NOMO-1 treated with DMSO at 0.1 percent for 48 hours (cell line): Measurements from ENCODE around the gene ZFP91.

Experiments
- DNase-seq: peaks from one replicate; lab custom pipeline; 2025; ENCODE audit not compliant: unreplicated experiment; lab: John Stamatoyannopoulos, UW

The ZFP91 gene

DNA sequence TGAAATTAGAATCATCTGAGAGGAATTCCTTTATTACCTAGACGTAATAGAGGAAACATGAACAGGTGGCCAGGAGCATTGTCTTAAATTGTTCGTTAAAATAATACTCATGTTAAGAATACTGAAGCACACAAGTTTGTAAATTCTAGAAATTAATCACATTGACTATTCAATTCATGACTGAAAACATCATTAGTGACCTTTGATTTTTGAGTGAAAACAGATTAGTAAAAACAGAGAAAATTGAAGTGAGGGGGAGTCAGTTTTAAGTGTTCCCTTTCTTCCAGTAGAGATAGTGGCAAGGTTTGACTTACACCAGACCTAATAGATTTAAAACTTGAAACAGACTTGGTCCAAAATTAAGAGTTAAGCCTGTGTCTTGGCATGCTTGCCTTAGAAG is 1.4 kb downstream of the ZFP91 start:
- no peak for DNase-seq

DNA sequence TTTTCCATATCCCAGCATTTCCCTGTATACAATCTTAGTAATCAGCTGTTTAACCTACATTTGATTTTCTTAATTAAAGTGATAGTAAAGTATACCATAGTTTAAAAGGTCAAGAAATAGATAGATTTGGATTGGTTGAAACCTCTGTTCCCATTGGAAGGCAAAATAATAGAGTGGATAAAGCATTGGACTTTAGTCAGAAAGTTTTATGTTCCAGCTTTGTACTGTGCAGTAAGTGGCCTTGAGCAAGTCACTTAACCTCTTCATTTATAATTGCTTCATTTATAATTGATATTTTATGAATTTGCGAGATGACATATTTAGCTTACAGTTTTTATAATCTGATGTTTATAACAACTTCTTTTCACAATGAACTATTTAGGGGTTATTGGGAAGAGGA is 3.6 kb downstream of the ZFP91 start:
- DNase-seq = no peak

DNA sequence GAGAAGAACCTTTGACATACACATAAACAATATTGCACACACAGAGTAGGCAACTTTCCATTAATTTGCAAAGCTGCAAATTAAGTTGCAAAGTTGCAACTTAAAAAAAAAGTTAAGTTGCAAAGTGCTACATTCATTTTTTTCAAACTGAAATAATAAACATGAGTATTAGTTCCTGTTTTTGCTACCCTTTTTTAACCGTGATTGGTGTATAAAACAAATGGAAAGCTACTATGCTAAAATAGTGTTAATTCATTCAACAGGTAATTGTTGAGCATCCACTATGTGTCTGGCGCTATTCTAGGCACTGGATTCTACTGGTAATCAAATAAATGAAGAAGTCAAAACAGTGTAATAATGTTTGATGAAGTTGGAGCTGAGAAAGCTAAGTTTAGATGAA is 8.1 kb downstream of the ZFP91 start:
- peak; percentile 15 for DNase-seq

DNA sequence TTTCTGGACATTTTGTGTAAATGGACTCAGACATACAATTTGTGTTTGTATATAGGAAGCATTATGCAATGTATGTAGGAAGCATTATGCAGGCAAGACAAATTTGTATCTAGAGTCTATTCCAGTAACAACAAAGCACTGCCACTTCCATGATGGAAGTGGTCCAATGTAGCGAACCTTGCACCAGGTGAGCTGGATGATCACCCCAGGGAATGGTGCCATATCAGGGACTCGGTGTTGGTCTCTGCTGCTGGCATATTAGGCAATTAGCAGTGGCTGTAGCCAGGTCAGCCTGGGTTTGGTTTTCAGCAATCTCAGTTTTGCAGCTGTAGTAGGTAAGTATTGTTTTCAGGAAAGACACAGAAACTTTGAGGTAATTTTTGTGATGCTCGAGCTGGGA is 12.8 kb downstream of the ZFP91 start:
- no peak for DNase-seq

DNA sequence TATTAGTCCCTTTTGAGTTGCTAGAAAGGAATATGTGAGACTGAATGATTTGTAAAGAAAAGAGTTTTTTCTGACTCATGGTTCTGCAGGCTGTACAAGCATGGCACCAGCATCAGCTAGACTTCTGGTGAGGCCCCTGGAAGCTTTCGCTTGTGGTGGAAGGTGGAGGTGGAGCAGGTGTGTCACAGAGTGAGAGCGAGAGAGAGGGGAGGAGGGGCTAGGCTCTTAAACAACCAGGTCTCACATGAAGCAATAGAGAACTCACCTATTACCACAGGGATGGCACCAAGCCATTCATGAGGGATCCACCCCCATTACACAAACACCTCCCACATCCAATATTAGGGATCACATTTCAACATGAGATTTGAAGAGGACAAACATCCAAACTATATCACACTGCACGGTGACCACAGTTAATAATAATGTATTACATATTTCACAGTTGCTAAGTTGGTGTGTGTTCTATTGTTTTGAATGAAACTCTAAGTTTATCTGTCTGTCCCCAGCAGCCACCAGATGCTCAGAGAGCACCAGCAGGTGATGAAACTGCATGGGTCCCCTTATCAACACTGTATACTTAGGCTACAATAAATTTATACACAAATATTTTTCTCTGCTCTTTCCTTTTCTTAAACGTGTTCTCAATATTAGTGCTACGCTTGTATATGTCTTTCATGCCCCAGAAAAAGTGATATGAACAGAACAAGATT is 14.1 kb downstream of the ZFP91 start:
- no peak for DNase-seq

DNA sequence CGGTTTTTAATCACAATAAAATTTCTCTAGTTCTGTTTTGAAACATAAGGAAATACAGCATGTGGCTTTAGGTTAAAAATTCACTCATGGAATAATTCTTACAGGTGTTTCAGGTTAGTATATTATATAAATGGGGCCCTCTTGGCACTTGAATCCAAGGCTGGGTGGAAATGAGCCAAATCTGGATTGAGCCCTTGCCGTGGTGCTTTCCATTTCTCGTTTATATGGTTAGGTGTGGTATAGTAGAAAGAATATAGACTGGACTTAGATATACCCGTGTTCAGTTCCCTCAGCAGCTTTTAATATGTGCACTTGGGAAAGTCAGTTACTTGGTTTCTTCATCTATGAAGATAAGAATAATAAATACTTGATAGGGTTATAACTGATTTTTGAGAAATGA is 16.0 kb downstream of the ZFP91 start:
- DNase-seq = no peak

DNA sequence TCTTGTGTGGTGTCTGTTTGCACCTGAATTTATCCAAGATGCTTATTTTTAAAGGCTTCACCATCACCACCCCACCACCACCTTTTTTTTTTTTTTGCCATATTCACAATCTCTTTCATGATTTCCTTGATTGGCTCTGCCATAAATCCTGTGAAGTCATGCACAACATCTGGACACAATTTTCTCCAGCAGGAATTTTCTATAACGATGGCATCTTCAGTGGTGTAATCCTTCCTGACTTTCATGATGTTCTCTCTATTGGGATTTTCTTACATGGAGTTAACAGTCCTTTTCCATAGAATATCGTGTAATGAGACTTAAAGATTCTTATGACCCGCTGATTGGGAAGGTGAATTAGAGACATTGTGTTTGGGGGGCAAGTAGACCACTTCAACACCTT is 17.8 kb downstream of the ZFP91 start:
- DNase-seq = no peak

DNA sequence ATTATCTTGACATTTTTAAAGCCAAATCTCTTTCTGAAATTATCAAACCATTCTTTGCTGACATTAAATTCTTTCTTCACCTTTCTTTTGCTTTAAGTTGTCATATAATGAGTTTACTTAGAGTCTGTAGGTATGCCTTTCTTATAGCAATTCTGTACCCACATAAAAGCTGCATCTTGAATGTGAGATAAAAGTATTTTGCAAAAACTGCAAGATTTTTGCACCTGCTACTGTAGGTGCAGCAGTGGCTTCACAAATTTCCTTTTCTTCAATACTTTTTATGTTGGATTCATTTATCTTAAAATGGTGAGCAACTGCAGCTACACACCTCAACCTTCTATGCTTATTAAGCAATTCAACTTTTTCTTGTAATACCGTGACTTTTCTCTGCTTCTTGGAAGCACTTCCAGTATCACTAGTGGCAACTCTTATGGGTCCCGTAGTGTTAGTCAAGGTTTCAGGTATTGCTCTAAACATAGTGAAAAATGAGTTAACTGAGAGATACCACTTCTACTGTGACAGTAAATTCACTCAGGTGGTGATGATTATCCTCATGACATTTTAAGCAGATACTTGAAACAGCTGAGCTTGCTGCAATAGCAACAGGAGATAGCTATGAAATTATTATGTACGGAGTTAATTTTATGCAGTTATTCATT is 18.8 kb downstream of the ZFP91 start:
- DNase-seq = no peak

DNA sequence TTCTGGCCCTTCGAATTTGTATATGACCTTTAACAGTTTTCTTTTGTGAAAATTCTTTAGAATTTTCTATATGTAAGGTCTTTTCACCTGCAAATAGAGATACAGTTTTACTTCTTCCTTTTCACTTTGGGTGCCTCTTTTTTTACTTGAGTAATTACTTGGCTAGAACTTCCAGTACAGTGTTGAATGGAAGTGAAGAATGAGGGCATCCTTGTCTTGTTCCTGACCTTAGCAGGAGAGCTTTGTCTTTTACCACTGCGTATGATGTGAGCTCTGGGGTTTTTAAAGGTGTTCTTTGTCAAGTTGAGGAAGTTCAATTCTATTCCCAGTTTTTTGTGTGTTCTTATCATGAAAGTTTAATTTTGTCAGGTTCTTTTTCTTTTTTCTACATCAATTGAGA is 21.6 kb downstream of the ZFP91 start:
- DNase-seq = no peak

DNA sequence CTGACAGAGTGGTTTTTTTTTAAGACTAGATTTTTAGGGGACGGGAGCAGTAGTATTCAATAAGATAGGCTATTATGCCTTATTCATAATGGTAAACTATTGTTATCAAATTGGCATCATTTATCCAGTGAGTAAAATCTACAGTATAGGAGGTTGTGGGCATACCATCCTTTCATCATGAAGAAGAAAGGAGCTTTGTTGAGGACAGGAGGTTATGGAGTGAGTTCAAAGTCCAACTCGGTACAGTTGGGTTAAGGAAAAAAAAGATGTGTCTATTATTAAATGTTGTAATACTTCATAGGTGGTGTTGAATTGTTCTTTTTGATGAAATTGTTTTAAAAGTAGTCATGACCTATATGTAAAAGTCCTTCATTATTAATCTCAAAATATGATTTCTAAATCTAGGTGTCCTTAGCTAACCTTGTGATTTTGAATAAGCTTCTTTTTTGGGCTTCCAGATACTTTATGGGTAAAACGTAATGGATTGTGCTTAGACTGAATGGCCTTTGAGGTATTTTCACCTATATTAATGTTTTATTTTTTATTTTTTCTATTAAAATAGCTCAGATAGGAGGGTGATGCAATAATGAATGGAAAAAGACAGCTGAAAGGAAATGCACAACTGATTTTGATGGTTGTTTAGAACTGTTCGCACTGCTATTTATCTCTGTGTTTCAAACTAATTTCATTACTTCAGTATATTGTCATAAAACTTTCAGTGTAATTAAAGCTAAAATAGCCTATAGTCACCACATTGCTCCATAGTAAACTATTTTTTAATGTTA is 28.3 kb downstream of the ZFP91 start:
- no peak for DNase-seq

DNA sequence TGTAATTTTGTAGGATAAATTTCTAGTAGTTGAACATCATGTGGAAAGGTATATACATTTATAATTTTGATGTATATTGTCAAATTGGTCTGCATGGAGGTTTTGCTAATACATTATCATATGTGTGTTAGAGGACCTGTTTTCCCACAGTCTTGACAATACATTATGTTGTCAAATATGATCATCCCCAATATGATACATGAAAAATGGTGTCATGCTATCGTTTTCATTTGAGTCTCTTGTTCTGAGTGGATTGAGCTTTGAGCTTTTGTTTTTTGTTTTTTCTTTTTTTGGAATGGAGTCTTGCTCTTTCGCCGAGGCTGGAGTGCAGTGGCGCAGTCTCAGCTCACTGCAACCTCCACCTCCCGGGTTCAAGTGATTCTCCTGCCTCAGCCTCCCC is 29.5 kb downstream of the ZFP91 start:
- no peak for DNase-seq

DNA sequence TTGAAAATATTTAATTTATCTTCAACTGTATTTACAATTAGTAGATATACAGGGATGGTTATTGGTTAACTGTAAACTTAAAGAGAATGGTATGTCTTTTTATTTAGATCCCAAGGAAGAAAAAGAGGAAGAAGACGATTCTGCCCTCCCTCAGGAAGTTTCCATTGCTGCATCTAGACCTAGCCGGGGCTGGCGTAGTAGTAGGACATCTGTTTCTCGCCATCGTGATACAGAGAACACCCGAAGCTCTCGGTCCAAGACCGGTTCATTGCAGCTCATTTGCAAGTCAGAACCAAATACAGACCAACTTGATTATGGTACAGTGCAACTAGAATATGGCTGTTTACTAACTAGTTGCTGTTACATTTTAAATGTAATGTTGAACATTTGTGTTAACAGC is 30.9 kb downstream of the ZFP91 start:
- DNase-seq = no peak

DNA sequence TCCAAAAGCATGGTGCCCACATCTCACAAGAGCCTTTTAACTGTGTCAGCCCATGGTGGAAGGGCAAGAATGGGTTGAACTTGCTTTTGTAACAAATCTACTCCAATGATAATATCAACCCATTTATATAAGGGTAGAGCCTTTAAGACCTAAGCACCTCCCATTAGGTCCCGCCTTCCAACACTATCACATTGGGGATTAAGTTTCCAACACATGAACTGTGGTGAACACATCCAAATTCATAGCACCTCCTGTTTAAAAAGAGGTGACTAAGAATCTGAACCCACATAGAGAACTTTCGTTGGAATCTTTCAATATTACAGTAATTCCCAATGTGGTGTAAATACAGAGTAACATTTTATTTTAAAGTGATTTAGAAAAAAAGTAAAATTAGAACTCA is 34.4 kb downstream of the ZFP91 start:
- DNase-seq = no peak

DNA sequence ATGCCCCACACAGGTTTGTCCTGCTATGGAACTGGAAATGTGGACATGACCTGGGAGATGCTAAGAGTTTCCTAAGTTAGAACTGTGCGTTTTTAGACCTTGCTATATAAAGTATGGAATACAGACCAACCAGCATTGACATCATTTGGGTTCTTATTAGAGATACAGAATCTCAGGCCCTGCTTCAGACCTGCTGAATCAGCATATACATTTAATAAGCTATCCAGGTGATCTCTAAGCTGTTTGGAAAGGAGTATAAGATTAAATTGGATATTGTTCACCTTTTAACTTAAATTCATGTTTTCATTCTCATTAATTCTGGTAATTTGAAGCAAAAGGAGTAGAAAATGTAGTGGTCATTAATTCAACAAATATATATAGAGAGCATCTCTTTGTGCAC is 36.7 kb downstream of the ZFP91 start:
- DNase-seq = no peak

DNA sequence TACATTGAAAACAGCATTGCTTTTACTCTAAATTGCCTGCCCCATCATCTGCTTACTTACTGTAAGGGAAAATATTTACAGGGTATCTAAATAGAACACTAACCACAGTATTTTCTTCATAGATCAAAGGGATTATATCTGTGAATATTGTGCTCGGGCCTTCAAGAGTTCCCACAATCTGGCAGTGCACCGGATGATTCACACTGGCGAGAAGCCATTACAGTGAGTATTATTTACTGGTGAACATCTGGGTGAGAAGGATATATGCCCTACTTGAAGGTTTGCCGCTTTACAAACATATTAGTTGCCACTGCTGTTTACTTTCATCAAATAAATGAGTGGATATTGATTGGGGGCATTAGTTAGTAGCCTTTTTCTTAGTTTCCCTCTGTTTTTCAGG is 37.7 kb downstream of the ZFP91 start:
- DNase-seq = no peak

DNA sequence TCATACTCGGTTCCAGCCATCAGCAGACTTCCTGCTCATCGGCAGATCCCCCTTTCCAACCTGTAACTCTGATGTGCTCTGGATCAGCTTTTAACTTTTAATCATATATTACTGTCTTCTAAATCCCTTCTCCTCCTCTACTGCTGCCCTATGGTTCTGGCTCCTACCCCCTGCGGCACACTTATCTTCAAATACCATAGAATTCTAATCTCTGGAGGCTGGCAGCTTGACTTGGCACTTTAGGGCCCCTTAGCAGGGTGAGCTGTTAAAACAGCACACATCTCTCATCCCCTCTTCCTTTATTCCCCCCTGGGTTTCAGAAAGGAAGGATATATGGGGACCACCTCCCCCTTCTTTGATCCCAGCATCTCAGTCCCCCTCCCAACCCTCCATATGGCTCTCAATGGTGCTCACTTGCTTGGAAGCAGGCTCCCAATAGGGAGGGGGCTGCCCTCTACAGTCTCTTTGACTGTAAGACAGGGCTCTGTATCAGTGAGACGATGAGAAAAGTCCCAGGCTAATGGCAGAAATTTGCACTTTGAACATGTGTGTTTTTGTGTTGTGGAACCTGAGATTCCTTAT is 39.2 kb downstream of the ZFP91 start:
- DNase-seq = no peak

DNA sequence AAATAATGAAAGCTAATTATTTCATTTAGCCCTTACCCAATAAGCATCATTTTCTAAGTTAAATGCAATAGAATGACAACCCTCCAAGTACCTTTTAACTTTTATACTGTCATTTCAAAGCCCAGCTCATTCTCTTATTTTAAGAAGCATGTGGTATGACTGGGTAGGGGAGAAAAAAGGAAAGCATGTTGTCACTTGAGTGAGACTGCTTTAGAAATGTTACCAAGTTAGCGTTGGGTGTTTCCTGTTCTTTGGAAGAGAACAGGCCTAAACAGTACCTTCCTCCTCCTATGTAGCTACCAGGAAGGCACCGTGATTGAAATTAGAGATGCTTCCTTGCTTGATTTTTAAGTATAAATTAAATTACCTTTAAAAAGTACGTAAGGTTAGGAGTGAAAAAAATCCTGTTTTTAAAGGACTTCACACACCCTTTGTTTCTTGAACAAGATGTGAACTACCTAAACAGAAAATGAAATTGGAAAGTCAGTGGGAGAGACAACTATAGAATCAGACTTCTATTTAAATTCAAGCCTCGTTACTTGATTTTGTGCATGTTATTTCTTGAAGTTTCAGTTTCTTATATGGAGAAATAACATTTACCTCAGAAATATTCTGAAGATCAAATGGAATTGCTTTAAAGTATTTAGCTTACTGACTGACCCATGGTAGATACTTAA is 42.9 kb downstream of the ZFP91 start:
- no peak for DNase-seq

DNA sequence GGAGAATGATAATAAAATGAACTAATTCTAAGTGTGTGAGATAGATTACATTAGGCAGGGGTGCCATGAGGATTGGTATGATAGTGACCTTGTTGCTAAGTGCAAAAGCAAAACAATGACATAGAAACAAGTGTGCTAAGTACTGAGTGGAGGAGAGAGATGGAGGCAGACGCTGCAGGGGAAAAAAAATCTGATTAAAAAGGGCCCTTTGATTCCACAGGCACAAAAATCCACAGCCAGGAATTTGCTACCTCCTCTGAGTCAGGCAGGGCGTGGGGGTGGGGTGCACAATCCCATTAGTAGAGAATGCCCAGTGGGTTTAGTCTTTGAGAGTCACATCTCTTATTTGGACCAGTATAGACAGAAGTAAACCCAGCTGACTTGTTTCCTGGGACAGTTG is 43.5 kb downstream of the ZFP91 start, which contains the start of gene CNTF:
CNTF (plus strand) TSS at position 322 of the 400 bp plus-strand sequence. CDS start 88 bp downstream, outside the sequence.
- no peak for DNase-seq

DNA sequence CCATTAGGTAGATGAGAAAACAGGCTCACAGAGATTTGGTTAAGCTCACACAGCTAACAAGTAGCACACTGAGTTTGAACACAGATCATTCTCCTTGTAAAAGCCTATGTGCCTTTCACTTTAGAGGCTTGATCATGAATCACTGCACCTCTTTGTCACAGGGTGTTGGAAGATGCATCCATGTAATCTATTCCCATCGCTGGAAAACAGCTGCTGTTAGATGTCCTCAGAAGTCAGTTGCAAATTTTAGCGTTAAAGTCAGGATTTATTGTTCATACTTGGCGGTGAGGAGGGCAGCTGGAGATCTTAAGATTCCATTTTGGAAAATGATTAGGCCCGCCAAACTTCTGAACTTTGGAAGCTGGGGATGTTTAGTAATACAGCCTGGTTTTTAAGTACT is 46.2 kb downstream of the ZFP91 start:
- DNase-seq = no peak

DNA sequence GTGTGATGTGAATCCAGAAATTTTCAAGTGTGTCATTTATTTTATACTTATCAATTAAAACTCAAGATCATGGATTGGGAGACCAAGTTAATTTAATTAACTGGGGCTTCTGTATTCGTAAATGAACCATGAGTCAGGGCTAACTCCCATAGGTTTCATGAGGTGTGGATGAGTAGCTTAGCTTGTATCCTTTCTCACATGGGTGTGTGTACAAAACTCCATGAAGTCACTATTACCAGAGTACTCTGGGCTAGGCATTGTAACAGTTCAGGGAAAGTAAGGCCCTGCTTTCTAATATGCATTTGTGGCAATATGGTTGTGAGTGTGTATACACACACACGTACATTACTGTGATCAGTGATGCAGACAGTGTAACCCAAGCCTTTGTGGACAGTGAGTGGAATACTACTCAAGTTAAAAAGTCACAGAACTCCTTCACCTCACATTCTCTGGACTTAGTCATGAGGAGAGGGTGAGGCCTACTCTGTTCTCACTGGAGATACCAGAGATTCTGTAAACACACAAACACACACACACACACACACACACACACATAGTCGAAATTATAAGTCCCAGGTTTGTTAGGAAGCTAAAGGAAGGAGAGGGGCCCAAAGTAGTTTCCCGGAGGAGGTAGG is 47.1 kb downstream of the ZFP91 start:
- DNase-seq = no peak
